Vagina (tissue), 2 donors: ENCODE results near the gene LEKR1.

ENCODE experiments used
- POLR2A ChIP-seq, 2 donors: fragments of 450-650 bp; IDR thresholded peaks; one replicate each; pipeline ENCODE4 v1.6.1; 2017; ENCODE audit warnings: antibody characterized with exemption in 2 of 2, mild to moderate bottlenecking in 2 of 2, moderate library complexity in 2 of 2
- TF ChIP-seq, protein P1 (sequence below), 3 experiments: fragments of 450-650 bp in 2 of 3; fragments of 200-600 bp in 1 of 3; sonication (generic) in 1 of 3; IDR thresholded peaks; one replicate each; pipeline ENCODE4 v1.5.1; 2017 to 2019; ENCODE audit warnings: antibody characterized with exemption in 3 of 3, mild to moderate bottlenecking in 2 of 3, moderate library complexity in 2 of 3

DNA sequence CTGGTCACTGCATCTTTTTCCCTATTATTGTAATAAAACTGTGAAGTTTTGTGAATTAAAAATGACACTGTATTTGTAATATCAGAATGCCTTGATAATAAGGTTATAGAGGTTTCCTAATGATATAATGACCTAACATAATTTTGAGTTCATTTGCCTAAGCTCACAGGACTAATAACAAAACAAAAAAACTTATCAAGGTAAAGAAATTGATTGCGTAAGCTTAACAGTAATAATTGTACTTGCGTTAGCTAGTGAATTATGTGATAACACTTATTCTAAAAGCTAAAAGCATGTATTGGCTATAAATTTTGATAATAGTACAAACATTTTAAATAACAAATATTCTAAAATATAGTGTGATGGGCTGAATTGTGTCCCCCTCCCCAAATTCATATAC lies 112.6 kb downstream of the LEKR1 start:
- TF ChIP-seq, protein P1, sequence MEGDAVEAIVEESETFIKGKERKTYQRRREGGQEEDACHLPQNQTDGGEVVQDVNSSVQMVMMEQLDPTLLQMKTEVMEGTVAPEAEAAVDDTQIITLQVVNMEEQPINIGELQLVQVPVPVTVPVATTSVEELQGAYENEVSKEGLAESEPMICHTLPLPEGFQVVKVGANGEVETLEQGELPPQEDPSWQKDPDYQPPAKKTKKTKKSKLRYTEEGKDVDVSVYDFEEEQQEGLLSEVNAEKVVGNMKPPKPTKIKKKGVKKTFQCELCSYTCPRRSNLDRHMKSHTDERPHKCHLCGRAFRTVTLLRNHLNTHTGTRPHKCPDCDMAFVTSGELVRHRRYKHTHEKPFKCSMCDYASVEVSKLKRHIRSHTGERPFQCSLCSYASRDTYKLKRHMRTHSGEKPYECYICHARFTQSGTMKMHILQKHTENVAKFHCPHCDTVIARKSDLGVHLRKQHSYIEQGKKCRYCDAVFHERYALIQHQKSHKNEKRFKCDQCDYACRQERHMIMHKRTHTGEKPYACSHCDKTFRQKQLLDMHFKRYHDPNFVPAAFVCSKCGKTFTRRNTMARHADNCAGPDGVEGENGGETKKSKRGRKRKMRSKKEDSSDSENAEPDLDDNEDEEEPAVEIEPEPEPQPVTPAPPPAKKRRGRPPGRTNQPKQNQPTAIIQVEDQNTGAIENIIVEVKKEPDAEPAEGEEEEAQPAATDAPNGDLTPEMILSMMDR (IDR thresholded peaks at IDR 0.05) = no peak
- TF ChIP-seq POLR2A (IDR thresholded peaks at IDR 0.05) = no peak
